ENCODE measurements around the gene CDADC1.

Gene CDADC1

DNA sequence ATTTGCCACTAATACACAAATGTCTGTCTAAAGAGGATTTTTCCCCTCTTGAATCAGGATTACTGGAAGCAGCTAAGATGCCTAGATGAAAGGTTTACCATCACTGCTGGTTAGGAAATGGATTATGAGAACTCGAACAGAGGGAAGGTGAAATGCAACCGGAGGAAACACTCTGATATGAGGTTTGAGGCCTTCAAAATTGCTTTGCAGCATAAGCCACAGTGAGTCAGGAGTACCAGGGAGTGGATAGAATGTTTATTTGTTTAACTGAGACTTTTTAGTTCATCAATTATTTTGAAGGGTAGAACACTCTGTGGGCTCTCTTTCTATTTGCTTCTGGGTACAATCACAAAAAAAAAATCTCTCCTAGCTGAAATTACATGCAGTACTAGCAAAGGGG is 18.1 kb downstream of the CDADC1 start:
- H3K27ac ChIP-seq = no peak overlapping the region
- DNase-seq = peak; percentile 6

GRCh38 chr13:49271264-49271663 is 23.5 kb downstream of the CDADC1 start:
- Histone ChIP-seq H3K9me3 (ENCODE audit: severe bottlenecking) (no peaks in the 10 kb centered on the region), H3K36me3 (no peaks in the 10 kb centered on the region), H3K27me3 (ENCODE audit: insufficient read depth, low read depth, severe bottlenecking) (no peaks in the 10 kb centered on the region), H3K27ac (no peak overlapping the region), H3K4me3 (ENCODE audit: low read depth, low read length) (no peak overlapping the region)
- TF ChIP-seq, protein P1, sequence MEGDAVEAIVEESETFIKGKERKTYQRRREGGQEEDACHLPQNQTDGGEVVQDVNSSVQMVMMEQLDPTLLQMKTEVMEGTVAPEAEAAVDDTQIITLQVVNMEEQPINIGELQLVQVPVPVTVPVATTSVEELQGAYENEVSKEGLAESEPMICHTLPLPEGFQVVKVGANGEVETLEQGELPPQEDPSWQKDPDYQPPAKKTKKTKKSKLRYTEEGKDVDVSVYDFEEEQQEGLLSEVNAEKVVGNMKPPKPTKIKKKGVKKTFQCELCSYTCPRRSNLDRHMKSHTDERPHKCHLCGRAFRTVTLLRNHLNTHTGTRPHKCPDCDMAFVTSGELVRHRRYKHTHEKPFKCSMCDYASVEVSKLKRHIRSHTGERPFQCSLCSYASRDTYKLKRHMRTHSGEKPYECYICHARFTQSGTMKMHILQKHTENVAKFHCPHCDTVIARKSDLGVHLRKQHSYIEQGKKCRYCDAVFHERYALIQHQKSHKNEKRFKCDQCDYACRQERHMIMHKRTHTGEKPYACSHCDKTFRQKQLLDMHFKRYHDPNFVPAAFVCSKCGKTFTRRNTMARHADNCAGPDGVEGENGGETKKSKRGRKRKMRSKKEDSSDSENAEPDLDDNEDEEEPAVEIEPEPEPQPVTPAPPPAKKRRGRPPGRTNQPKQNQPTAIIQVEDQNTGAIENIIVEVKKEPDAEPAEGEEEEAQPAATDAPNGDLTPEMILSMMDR (IDR thresholded peaks at IDR 0.05; ENCODE audit: low read depth, low read length) = no peak
- no peak for DNase-seq

More for the DNA sequence above, 18.1 kb downstream of the CDADC1 start:
- H3K9me3 ChIP-seq (ENCODE audit: severe bottlenecking) = no peaks in the 10 kb centered on the region
- H3K36me3 ChIP-seq = no peaks in the 10 kb centered on the region
- TF ChIP-seq, protein P1 (IDR thresholded peaks at IDR 0.05; ENCODE audit: low read depth, low read length) = no peak
- no peaks in the 10 kb centered on the region for H3K27me3 ChIP-seq (ENCODE audit: insufficient read depth, low read depth, severe bottlenecking)
- H3K4me3 ChIP-seq (ENCODE audit: low read depth, low read length) = no peak overlapping the region

DNA sequence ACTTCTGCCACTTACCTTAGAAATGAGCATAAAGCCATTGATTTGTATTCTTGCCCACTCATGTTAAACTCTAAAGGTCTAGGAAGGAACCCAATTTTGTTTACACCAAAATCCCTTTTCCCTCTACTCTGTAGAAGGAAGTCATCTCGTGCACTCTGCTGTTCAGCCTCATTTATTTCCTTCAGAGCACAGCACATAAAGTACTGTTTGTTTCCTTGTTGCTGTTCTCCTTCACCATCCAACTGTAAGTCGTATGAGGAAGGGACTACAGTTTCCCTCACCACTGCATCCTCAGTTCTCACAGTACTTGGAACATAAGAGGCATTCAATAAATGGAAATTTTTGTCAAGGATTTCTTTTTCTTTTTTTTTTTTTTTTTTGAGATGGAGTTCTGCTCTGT is 24.6 kb downstream of the CDADC1 start:
- H3K9me3 ChIP-seq (ENCODE audit: severe bottlenecking) = no peaks in the 10 kb centered on the region
- TF ChIP-seq, protein P1 (IDR thresholded peaks at IDR 0.05; ENCODE audit: low read depth, low read length) = no peak
- H3K4me3 ChIP-seq (ENCODE audit: low read depth, low read length) = no peak overlapping the region
- H3K27ac ChIP-seq = no peak overlapping the region
- no peaks in the 10 kb centered on the region for H3K36me3 ChIP-seq
- DNase-seq = no peak
- no peaks in the 10 kb centered on the region for H3K27me3 ChIP-seq (ENCODE audit: insufficient read depth, low read depth, severe bottlenecking)

GRCh38 chr13:49278211-49278610 is 30.5 kb downstream of the CDADC1 start:
- Histone ChIP-seq H3K27ac (no peak overlapping the region), H3K27me3 (ENCODE audit: insufficient read depth, low read depth, severe bottlenecking) (no peaks in the 10 kb centered on the region), H3K36me3 (no peaks in the 10 kb centered on the region), H3K9me3 (ENCODE audit: severe bottlenecking) (no peaks in the 10 kb centered on the region), H3K4me3 (ENCODE audit: low read depth, low read length) (no peak overlapping the region)
- TF ChIP-seq, protein P1 (IDR thresholded peaks at IDR 0.05; ENCODE audit: low read depth, low read length) = no peak
- no peak for DNase-seq

DNA sequence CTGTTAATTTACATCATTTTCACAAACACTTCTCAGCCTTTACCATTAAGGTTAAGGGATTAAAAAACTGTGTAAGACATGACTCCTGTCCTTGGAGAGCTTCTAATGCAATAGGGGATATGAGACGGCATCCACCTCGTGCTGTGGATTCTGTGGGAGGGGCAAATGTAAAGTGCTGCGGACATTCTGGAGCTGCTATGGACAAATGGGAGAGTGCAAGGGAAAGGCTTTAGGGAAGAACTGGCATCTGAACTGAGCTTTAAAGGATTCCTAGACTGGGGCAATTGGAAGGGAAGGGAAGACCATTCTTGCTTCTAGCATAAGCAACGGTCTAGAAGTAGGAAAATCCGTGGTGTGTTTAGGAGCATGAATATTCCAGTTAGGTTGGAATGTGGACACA is 31.4 kb downstream of the CDADC1 start:
- Histone ChIP-seq H3K27ac (no peak overlapping the region), H3K27me3 (ENCODE audit: insufficient read depth, low read depth, severe bottlenecking) (no peaks in the 10 kb centered on the region), H3K4me3 (ENCODE audit: low read depth, low read length) (no peak overlapping the region), H3K36me3 (no peaks in the 10 kb centered on the region), H3K9me3 (ENCODE audit: severe bottlenecking) (no peaks in the 10 kb centered on the region)
- TF ChIP-seq, protein P1 (IDR thresholded peaks at IDR 0.05; ENCODE audit: low read depth, low read length) = no peak
- DNase-seq = no peak

- Histone ChIP-seq H3K4me3 (ENCODE audit: low read depth, low read length) (no peak overlapping the region), H3K36me3 (no peaks in the 10 kb centered on the region), H3K27ac (no peak overlapping the region), H3K27me3 (ENCODE audit: insufficient read depth, low read depth, severe bottlenecking) (no peaks in the 10 kb centered on the region), H3K9me3 (ENCODE audit: severe bottlenecking) (no peaks in the 10 kb centered on the region)
- TF ChIP-seq, protein P1 (IDR thresholded peaks at IDR 0.05; ENCODE audit: low read depth, low read length) = no peak
- DNase-seq = no peak
These were observed 32.2 kb downstream of the CDADC1 start for GRCh38 chr13:49279885-49280284.

All from WERI-Rb-1 (cell line).